Measurements from ENCODE around the gene FILIP1.

The FILIP1 gene

GRCh38 chr6:75495011-75495410 is 1.4 kb upstream of the FILIP1 start:
- TF ChIP-seq CTCF (IDR thresholded peaks at IDR 0.05; ENCODE audit: low read depth, low read length): no peak
- no peak for DNase-seq (ENCODE audit: low read depth in 2 of 2)
- no peak overlapping the region for H3K4me3 ChIP-seq (replicated peaks in 1 of 2; ENCODE audit: low read depth in 2 of 2, low read length in 2 of 2)

GRCh38 chr6:75494290-75494689 is 690 bp upstream of the FILIP1 start:
- DNase-seq (ENCODE audit: low read depth in 2 of 2): no peak
- no peak overlapping the region for H3K4me3 ChIP-seq (replicated peaks in 1 of 2; ENCODE audit: low read depth in 2 of 2, low read length in 2 of 2)
- TF ChIP-seq CTCF (IDR thresholded peaks at IDR 0.05; ENCODE audit: low read depth, low read length): no peak

- TF ChIP-seq CTCF (IDR thresholded peaks at IDR 0.05; ENCODE audit: low read depth, low read length): no peak
- H3K4me3 ChIP-seq (replicated peaks in 1 of 2; ENCODE audit: low read depth in 2 of 2, low read length in 2 of 2): no peak overlapping the region
- DNase-seq (ENCODE audit: low read depth in 2 of 2): no peak
These were observed 1.0 kb downstream of the FILIP1 start for GRCh38 chr6:75492386-75493153.

- no peak for DNase-seq (ENCODE audit: low read depth in 2 of 2)
- H3K4me3 ChIP-seq (replicated peaks in 1 of 2; ENCODE audit: low read depth in 2 of 2, low read length in 2 of 2): no peak overlapping the region
- no peak for TF ChIP-seq CTCF (IDR thresholded peaks at IDR 0.05; ENCODE audit: low read depth, low read length)
These were observed 2.3 kb downstream of the FILIP1 start for GRCh38 chr6:75491291-75491690.

GRCh38 chr6:75490706-75491105 is 2.9 kb downstream of the FILIP1 start:
- DNase-seq (ENCODE audit: low read depth in 2 of 2): no peak
- no peak for TF ChIP-seq CTCF (IDR thresholded peaks at IDR 0.05; ENCODE audit: low read depth, low read length)
- no peak overlapping the region for H3K4me3 ChIP-seq (replicated peaks in 1 of 2; ENCODE audit: low read depth in 2 of 2, low read length in 2 of 2)

- no peak for TF ChIP-seq CTCF (IDR thresholded peaks at IDR 0.05; ENCODE audit: low read depth, low read length)
- H3K4me3 ChIP-seq (replicated peaks in 1 of 2; ENCODE audit: low read depth in 2 of 2, low read length in 2 of 2): no peak overlapping the region
- peak; percentile 44 to 54 for DNase-seq (ENCODE audit: low read depth in 2 of 2)
These were observed 4.6 kb downstream of the FILIP1 start for GRCh38 chr6:75489025-75489424.

- no peak for TF ChIP-seq CTCF (IDR thresholded peaks at IDR 0.05; ENCODE audit: low read depth, low read length)
- peak; percentile 82 to 92 for DNase-seq (ENCODE audit: low read depth in 2 of 2)
- no peak overlapping the region for H3K4me3 ChIP-seq (replicated peaks in 1 of 2; ENCODE audit: low read depth in 2 of 2, low read length in 2 of 2)
These were observed 5.6 kb downstream of the FILIP1 start for GRCh38 chr6:75488033-75488432.

Data from cardiac fibroblast (primary cell).